T follicular helper cell (primary cell): ENCODE measurements around the gene CSRP3.
"Not testable (repeated sequence)": the region's sequence is repeated elsewhere in the genome, so short reads cannot be mapped to it uniquely, and the experiment has no call there.

Source experiments
- DNase-seq: peaks from one replicate; pipeline ENCODE4 v3.0.0-alpha.2; 2020; ENCODE audit warnings: low read depth

Gene CSRP3

GRCh38 chr11:19187114-19187832 lies 14.5 kb downstream of the CSRP3 start:
- no peak for DNase-seq

GRCh38 chr11:19185516-19186052 lies 16.2 kb downstream of the CSRP3 start:
- no peak for DNase-seq

GRCh38 chr11:19185036-19185435 lies 16.7 kb downstream of the CSRP3 start:
- no peak for DNase-seq

- DNase-seq: no peak
Measured at GRCh38 chr11:19183646-19184045, 18.1 kb downstream of the CSRP3 start.

- DNase-seq: no peak
Measured at GRCh38 chr11:19181531-19182261, 20.1 kb downstream of the CSRP3 start.

- DNase-seq: no peak
Measured at GRCh38 chr11:19176629-19177186, 25.1 kb downstream of the CSRP3 start.

GRCh38 chr11:19173964-19174638 lies 27.7 kb downstream of the CSRP3 start:
- DNase-seq: no peak

GRCh38 chr11:19173004-19173689 lies 28.6 kb downstream of the CSRP3 start:
- DNase-seq: no peak

GRCh38 chr11:19168090-19168489 lies 33.7 kb downstream of the CSRP3 start:
- no peak for DNase-seq

GRCh38 chr11:19164881-19165280 lies 36.9 kb downstream of the CSRP3 start:
- no peak for DNase-seq

- DNase-seq: no peak
Measured at GRCh38 chr11:19164230-19164855, 37.4 kb downstream of the CSRP3 start.

GRCh38 chr11:19163617-19164016 lies 38.2 kb downstream of the CSRP3 start:
- no peak for DNase-seq

GRCh38 chr11:19162951-19163505 lies 38.8 kb downstream of the CSRP3 start:
- DNase-seq: no peak

GRCh38 chr11:19161651-19162050 lies 40.1 kb downstream of the CSRP3 start:
- no peak for DNase-seq

- DNase-seq: no peak
Measured at GRCh38 chr11:19160847-19161246, 40.9 kb downstream of the CSRP3 start.

GRCh38 chr11:19156892-19157291 lies 44.9 kb downstream of the CSRP3 start:
- DNase-seq: no peak

- DNase-seq: no peak
Measured at GRCh38 chr11:19145319-19145718, 56.5 kb downstream of the CSRP3 start.

- not testable (repeated sequence) for DNase-seq
Measured at GRCh38 chr11:19136884-19137283, 64.9 kb downstream of the CSRP3 start.

GRCh38 chr11:19134004-19134403 lies 67.8 kb downstream of the CSRP3 start:
- DNase-seq: no peak
